OCI-LY1 (cell line): ENCODE data around the gene PFN3.
"Not testable (repeated sequence)": the region's sequence is repeated elsewhere in the genome, so short reads cannot be mapped to it uniquely, and the experiment has no call there.

ENCODE experiments used
- EZH2 ChIP-seq: fragments of 200-600 bp; sonication (generic), shearing (Covaris generic); IDR thresholded peaks from 2 replicates; pipeline ENCODE4 v1.8.0; 2017; ENCODE audit warnings: borderline replicate concordance, mixed run types, mild to moderate bottlenecking, antibody characterized with exemption, low read length, moderate library complexity, mixed read lengths
- TF ChIP-seq, protein P1 (sequence below): fragments of 200-600 bp; sonication (generic), shearing (Covaris generic); IDR thresholded peaks from 2 replicates; pipeline ENCODE4 v1.5.1; 2017; ENCODE audit warnings: mild to moderate bottlenecking, antibody characterized with exemption, low read length, moderate library complexity, mixed read lengths

DNA sequence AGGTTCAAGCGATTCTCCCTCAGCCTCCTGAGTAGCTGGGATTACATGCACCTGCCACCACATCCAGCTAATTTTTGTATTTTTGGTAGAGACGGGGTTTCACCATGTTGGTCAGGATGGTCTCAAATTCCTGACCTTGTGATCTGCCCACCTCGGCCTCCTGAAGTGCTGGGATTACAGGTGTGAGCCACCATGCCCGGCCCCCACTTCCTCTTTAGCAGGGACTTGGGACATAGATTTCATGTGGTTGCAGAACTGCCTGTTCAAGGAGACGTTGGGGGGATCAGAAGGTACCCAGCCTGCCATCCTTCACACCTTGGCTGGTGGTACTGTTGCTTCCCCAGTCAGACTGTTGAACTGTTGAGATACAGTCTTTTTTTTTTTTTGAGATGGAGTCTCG, 16.6 kb upstream of the PFN3 start:
- TF ChIP-seq, protein P1, sequence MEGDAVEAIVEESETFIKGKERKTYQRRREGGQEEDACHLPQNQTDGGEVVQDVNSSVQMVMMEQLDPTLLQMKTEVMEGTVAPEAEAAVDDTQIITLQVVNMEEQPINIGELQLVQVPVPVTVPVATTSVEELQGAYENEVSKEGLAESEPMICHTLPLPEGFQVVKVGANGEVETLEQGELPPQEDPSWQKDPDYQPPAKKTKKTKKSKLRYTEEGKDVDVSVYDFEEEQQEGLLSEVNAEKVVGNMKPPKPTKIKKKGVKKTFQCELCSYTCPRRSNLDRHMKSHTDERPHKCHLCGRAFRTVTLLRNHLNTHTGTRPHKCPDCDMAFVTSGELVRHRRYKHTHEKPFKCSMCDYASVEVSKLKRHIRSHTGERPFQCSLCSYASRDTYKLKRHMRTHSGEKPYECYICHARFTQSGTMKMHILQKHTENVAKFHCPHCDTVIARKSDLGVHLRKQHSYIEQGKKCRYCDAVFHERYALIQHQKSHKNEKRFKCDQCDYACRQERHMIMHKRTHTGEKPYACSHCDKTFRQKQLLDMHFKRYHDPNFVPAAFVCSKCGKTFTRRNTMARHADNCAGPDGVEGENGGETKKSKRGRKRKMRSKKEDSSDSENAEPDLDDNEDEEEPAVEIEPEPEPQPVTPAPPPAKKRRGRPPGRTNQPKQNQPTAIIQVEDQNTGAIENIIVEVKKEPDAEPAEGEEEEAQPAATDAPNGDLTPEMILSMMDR: not testable (repeated sequence)
- not testable (repeated sequence) for TF ChIP-seq EZH2
